Limb (tissue), 2 donors: Measurements from ENCODE around the gene CNTN4.

Source experiments
- DNase-seq, 2 donors: peaks; one replicate each; pipeline ENCODE4 v3.0.0-alpha.2; 2016; ENCODE audit errors: extremely low spot score in 2 of 2

Gene CNTN4

GRCh38 chr3:3023111-3023745, 924.6 kb downstream of the CNTN4 start:
- peak in 1 of 2 donors; percentile 7 for DNase-seq

- no peak for DNase-seq
Measured at GRCh38 chr3:3027976-3028567, 929.4 kb downstream of the CNTN4 start.

GRCh38 chr3:3031326-3031725, 932.7 kb downstream of the CNTN4 start:
- DNase-seq, result no peak

GRCh38 chr3:3037156-3037555, 938.5 kb downstream of the CNTN4 start:
- DNase-seq, result no peak

- no peak for DNase-seq
Measured at GRCh38 chr3:3038201-3038991, 939.7 kb downstream of the CNTN4 start.

- no peak for DNase-seq
Measured at GRCh38 chr3:3053974-3054373, 955.3 kb downstream of the CNTN4 start.

- DNase-seq, result no peak
Measured at GRCh38 chr3:3059645-3060044, 961.0 kb downstream of the CNTN4 start.

GRCh38 chr3:3064297-3064696, 965.6 kb downstream of the CNTN4 start:
- DNase-seq, result no peak

GRCh38 chr3:3065876-3066275, 967.2 kb downstream of the CNTN4 start:
- no peak for DNase-seq

- no peak for DNase-seq
Measured at GRCh38 chr3:3066378-3066777, 967.7 kb downstream of the CNTN4 start.

- DNase-seq, result no peak
Measured at GRCh38 chr3:3066910-3067309, 968.2 kb downstream of the CNTN4 start.

- no peak for DNase-seq
Measured at GRCh38 chr3:3068358-3068881, 969.8 kb downstream of the CNTN4 start.

GRCh38 chr3:3069723-3070122, 971.1 kb downstream of the CNTN4 start:
- DNase-seq, result no peak

GRCh38 chr3:3071136-3071535, 972.5 kb downstream of the CNTN4 start:
- DNase-seq, result no peak

GRCh38 chr3:3074551-3075257, 976.0 kb downstream of the CNTN4 start:
- DNase-seq, result no peak

GRCh38 chr3:3080309-3080708, 981.6 kb downstream of the CNTN4 start:
- DNase-seq, result no peak

GRCh38 chr3:3081381-3082233, 982.9 kb downstream of the CNTN4 start:
- no peak for DNase-seq

GRCh38 chr3:3082234-3082924, 983.7 kb downstream of the CNTN4 start:
- DNase-seq, result no peak

GRCh38 chr3:3084890-3085289, 986.2 kb downstream of the CNTN4 start:
- DNase-seq, result no peak

GRCh38 chr3:3085782-3086181, 987.1 kb downstream of the CNTN4 start:
- DNase-seq, result no peak
